OCI-LY3 (cell line): Measurements from ENCODE around the gene SLC7A5.
"Not testable (repeated sequence)": the region's sequence is repeated elsewhere in the genome, so short reads cannot be mapped to it uniquely, and the experiment has no call there.

ENCODE experiments used
- H2AFZ ChIP-seq: fragments of 200-600, 300-600 bp; shearing (Covaris generic); 2 replicates; pipeline ENCODE4 v1.6.0; 2014; ENCODE audit warnings: antibody characterized with exemption, low read depth, low read length
- H3K27ac ChIP-seq: fragments of 200-600, 300-600 bp; sonication (generic); 2 replicates; pipeline ENCODE4 v1.5.1; 2014; ENCODE audit warnings: mild to moderate bottlenecking, low read length, moderate library complexity, mixed read lengths
- H3K27me3 ChIP-seq: fragments of 200-600, 300-600 bp; sonication (generic); 2 replicates; pipeline ENCODE4 v1.6.1; 2014; ENCODE audit warnings: low read depth, low read length, mixed read lengths
- H3K36me3 ChIP-seq: fragments of 200-600, 300-600 bp; sonication (generic); replicated peaks from 2 replicates; pipeline ENCODE3; 2014; ENCODE audit warnings: low read depth, low read length, mixed read lengths
- H3K4me1 ChIP-seq: fragments of 300-600, 200-600 bp; sonication (generic); 2 replicates; pipeline ENCODE4 v1.6.1; 2014; ENCODE audit warnings: low read length, mixed read lengths
- H3K4me2 ChIP-seq: fragments of 200-600, 300-600 bp; sonication (generic); 2 replicates; pipeline ENCODE4 v1.6.1; 2014; ENCODE audit warnings: low read length, mixed read lengths
- H3K4me3 ChIP-seq: fragments of 300-600, 200-600 bp; sonication (generic); 2 replicates; pipeline ENCODE4 v1.5.1; 2014; ENCODE audit warnings: antibody characterized with exemption, mild to moderate bottlenecking, low read length, moderate library complexity
- H3K79me2 ChIP-seq: fragments of 300-600, 200-600 bp; shearing (Covaris generic); 2 replicates; pipeline ENCODE4 v1.6.1; 2014; ENCODE audit warnings: mild to moderate bottlenecking, low read length, mixed read lengths
- H3K9ac ChIP-seq: fragments of 300-600, 200-600 bp; shearing (Covaris generic); 2 replicates; pipeline ENCODE4 v1.6.0; 2014; ENCODE audit warnings: mild to moderate bottlenecking, low read length, moderate library complexity
- H3K9me3 ChIP-seq: fragments of 200-600, 300-600 bp; shearing (Covaris generic); 2 replicates; pipeline ENCODE4 v1.6.1; 2014; ENCODE audit warnings: low read length, mixed read lengths; ENCODE audit not compliant: insufficient read depth
- H4K20me1 ChIP-seq: fragments of 200-600, 300-600 bp; sonication (generic); 2 replicates; pipeline ENCODE4 v1.6.1; 2016; ENCODE audit warnings: low read length, mixed read lengths; ENCODE audit not compliant: insufficient read depth
- EZH2phosphoT487 ChIP-seq: fragments of 200-600 bp; shearing (Covaris generic); IDR thresholded peaks from 2 replicates; pipeline ENCODE4 v1.6.1; 2018; ENCODE audit warnings: antibody characterized with exemption, mixed run types, low read depth
- TF ChIP-seq, protein P1 (sequence below): fragments of 200-600, 300-600 bp; sonication (generic); IDR thresholded peaks from 2 replicates; pipeline ENCODE4 v1.5.1; 2014; ENCODE audit warnings: antibody characterized with exemption, low read length, low read depth

The SLC7A5 gene

DNA sequence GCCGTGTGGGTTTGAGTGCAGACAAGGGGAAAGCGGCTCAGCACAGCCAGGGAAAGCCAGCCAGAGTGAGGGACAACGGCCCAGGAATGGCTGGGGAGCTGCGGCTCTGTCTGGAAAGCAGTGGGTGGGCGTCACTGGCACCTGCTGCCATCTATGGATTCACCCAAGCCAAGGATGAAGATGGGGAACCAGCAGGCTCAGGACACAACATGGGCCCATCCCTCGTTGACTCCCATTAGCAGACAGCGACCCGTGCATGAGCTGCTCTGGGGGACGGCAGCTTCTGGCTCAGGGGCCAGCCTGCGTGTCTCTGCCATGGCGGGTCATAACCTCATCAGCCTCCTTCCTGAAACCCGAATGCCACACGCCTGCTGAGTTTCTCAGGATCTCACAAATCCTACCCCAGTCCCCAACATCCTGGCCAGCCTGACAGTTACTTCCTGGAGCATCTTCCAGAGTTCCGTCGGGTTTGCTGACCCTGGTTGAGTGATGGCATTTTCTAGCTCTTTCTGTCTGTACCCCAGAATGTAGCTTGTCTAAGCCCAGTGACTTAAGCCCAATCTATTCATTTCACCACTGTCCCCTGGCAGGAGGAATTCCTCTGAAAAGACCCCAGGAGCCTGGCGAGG, 50.7 kb downstream of the SLC7A5 start:
- Histone ChIP-seq H3K9ac (no peak overlapping the region), H3K27me3 (peaks cover 2% of the 10 kb centered on the region; the same call in 1 of the 2 replicates), H3K36me3 (peaks cover 4% of the 10 kb centered on the region), H4K20me1 (no peaks in the 10 kb centered on the region), H3K27ac (no peak overlapping the region), H3K4me1 (peaks cover 4% of the 10 kb centered on the region), H3K79me2 (no peaks in the 10 kb centered on the region), H3K9me3 (peaks cover 26% of the 10 kb centered on the region; the same call in 1 of the 2 replicates), H3K4me3 (no peak overlapping the region), H3K4me2 (no peak overlapping the region), H2AFZ (no peak overlapping the region)
- TF ChIP-seq, protein P1, sequence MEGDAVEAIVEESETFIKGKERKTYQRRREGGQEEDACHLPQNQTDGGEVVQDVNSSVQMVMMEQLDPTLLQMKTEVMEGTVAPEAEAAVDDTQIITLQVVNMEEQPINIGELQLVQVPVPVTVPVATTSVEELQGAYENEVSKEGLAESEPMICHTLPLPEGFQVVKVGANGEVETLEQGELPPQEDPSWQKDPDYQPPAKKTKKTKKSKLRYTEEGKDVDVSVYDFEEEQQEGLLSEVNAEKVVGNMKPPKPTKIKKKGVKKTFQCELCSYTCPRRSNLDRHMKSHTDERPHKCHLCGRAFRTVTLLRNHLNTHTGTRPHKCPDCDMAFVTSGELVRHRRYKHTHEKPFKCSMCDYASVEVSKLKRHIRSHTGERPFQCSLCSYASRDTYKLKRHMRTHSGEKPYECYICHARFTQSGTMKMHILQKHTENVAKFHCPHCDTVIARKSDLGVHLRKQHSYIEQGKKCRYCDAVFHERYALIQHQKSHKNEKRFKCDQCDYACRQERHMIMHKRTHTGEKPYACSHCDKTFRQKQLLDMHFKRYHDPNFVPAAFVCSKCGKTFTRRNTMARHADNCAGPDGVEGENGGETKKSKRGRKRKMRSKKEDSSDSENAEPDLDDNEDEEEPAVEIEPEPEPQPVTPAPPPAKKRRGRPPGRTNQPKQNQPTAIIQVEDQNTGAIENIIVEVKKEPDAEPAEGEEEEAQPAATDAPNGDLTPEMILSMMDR = no peak
- no peak for TF ChIP-seq EZH2phosphoT487

DNA sequence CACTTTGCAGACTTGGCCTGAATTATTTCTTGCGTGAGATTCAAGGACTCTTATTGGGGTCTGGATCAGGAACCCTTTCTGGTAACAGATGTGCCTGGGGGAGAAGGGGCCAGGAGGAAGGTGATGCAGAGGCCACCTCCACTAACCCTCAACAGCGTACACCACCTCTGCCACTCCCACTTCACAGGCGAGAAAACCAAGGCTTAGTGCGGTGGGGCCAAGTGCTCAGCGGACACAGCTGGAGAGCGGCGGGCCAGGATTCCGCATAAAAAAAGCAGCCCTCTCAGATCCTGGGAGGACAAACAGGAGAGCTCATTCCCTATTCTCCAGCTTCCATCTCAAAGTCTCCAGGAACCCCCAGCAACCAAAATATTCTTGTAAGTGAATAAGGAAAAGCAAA, 51.4 kb downstream of the SLC7A5 start:
- Histone ChIP-seq H3K36me3 (peaks cover 4% of the 10 kb centered on the region), H3K79me2 (no peaks in the 10 kb centered on the region), H3K4me2 (no peak overlapping the region), H4K20me1 (no peaks in the 10 kb centered on the region), H3K9me3 (peaks cover 26% of the 10 kb centered on the region; the same call in 1 of the 2 replicates), H3K27me3 (no peaks in the 10 kb centered on the region), H2AFZ (no peak overlapping the region), H3K27ac (no peak overlapping the region), H3K4me1 (peaks cover 4% of the 10 kb centered on the region), H3K4me3 (no peak overlapping the region), H3K9ac (no peak overlapping the region)
- TF ChIP-seq, protein P1 = no peak
- no peak for TF ChIP-seq EZH2phosphoT487

DNA sequence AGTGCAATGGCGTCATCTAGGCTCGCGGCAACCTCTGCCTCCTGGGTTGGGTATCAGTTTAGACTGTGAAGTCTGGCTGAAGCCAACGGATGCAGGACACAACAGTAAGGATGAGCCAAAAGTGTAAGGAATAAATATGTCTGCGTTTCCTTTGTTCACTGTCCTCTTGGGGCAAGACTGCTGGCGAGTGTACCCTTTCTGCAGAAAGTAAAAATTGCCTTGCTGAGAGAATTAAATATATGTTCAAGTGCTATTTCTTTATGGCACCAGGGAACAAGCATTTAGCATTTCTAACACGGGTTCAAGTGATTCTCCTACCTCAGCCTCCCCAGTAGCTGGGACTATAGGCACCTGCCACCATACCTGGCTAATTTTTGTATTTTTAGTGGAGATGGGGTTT, 51.9 kb downstream of the SLC7A5 start:
- not testable (repeated sequence) for H3K4me2 ChIP-seq, H3K27me3 ChIP-seq, H3K27ac ChIP-seq, H3K36me3 ChIP-seq, H3K9ac ChIP-seq, H4K20me1 ChIP-seq, H3K4me3 ChIP-seq, H3K4me1 ChIP-seq, H2AFZ ChIP-seq, H3K79me2 ChIP-seq
- H3K9me3 ChIP-seq = peaks cover 26% of the 10 kb centered on the region; the same call in 1 of the 2 replicates

DNA sequence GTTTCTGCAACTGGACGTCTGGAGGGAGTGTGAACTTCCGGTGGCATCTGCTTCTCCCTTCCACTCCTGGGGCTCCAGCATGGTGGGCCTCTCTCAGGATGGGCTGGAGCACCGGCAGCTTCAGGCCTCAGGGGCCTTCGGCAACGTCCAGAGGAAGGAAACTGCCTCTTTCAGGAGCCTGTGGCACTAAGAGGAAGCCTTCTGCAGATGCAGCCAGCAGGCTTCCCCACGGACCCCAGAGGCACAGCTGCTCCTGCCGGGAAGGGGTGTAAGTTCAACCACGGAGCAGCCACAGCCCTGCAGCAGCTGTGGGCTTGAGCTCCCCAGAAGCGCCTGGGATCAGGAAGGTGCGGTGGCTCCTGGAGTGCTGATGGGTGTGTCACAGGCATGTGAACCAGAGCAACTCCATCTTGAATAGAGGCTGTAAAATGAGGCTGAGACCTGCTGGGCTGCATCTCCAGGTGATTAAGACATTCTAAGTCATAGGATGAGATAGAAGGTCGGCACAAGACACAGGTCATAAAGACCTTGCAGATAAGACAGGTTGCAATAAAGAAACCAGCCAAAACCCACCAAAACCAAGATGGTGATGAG, 52.7 kb downstream of the SLC7A5 start:
- Histone ChIP-seq H2AFZ (no peak overlapping the region), H3K4me2 (no peak overlapping the region), H3K36me3 (peaks cover 4% of the 10 kb centered on the region), H3K9ac (no peak overlapping the region), H3K9me3 (peaks cover 26% of the 10 kb centered on the region; the same call in 1 of the 2 replicates), H3K4me3 (no peak overlapping the region), H3K79me2 (no peaks in the 10 kb centered on the region), H3K4me1 (peaks cover 8% of the 10 kb centered on the region), H3K27ac (no peak overlapping the region), H4K20me1 (no peaks in the 10 kb centered on the region), H3K27me3 (no peaks in the 10 kb centered on the region)
- no peak for TF ChIP-seq EZH2phosphoT487
- TF ChIP-seq, protein P1 = no peak
